Measurements from ENCODE around the gene KLHL20.

- TF ChIP-seq EP300 (IDR thresholded peaks at IDR 0.05) (no peak), CTCF (IDR thresholded peaks at IDR 0.05) (no peak), POLR2A (IDR thresholded peaks at IDR 0.05) (no peak)
These were observed 112.8 kb downstream of the KLHL20 start for GRCh38 chr1:173827611-173828010.
